ENCODE data around the gene DDX55. TPM values are rescaled to one million over a fixed set of nuclear protein-coding genes. Genes with fewer than 3 reads are reported as not detected.

The DDX55 gene
- total and polyA plus RNA-seq, 2 of the 13 experiments (the other 11 are each of a cell fraction or from before 2014, with no cell fraction given), result 22.2 to 37.0 TPM

GRCh38 chr12:123597100-123597499, 4.8 kb upstream of the DDX55 start:
- H3K4me3 ChIP-seq (replicated peaks in 1 of 3; ENCODE audit: insufficient read depth in 1 of 3, low read depth in 2 of 3, low read length in 3 of 3), result no peak overlapping the region
- no peak for FAIRE-seq
- 95% methylated on average over 3 of the region's 3 CpGs for WGBS (ENCODE audit: low lambda C conversion rate)
- CTCF ChIA-PET (ENCODE audit: low intra/inter-chr PET ratio, low total read pairs), result no interaction called here
- H3K9me3 ChIP-seq (ENCODE audit: low read length), result no peaks in the 10 kb centered on the region
- H2AFZ ChIP-seq (ENCODE audit: low read length), result no peak overlapping the region
- ATAC-seq, result no peak
- DNase-seq (ENCODE audit: low spot score), result no peak
- no peak overlapping the region for H3K4me2 ChIP-seq (ENCODE audit: low read depth, low read length)
- BruUV-seq (replicated peaks), result TSS peak; percentile 67
- H4K20me1 ChIP-seq (ENCODE audit: insufficient read depth, low read length), result peaks cover 21% of the 10 kb centered on the region
- intact Hi-C loops (cut with micrococcal nuclease; ENCODE audit: unreplicated experiment) (no loop called here), in situ Hi-C loops (cut with HindIII; ENCODE audit: extremely low pct_ligation_motif_present, low pct_unique_long_range_greater_than_20kb) (no loop called here)
- H3K4me1 ChIP-seq (ENCODE audit: insufficient read depth, low read length), result peaks cover 54% of the 10 kb centered on the region
- H3K27ac ChIP-seq (ENCODE audit: extremely low read length, insufficient read depth, low read length), result peak overlapping the region; percentile 90
- peaks cover 4 to 39% of the 10 kb centered on the region in 2 experiments for H3K36me3 ChIP-seq (replicated peaks in 1 of 2; ENCODE audit: control insufficient read depth in 1 of 2, insufficient read depth in 2 of 2, low read length in 2 of 2)
- H3K9ac ChIP-seq (ENCODE audit: insufficient read depth, low read depth, low read length), result 0 out of 2 replicates have a peak overlapping the region, but pooled peaks have one; percentile 12
- TF ChIP-seq MAFK (conservative IDR thresholded peaks at IDR 0.05 in 1 of 2, IDR thresholded peaks at IDR 0.05 in 1 of 2; ENCODE audit: low read length in 2 of 2) (peak; percentile 18 to 29; a peak in 2 of 4 replicates), MAFF (IDR thresholded peaks at IDR 0.05; ENCODE audit: low read depth, low read length) (peak; percentile 28; the same call in 1 of the 2 replicates), FOXO1 (CRISPR knock-in tag; IDR thresholded peaks at IDR 0.05) (no peak)
- POLR2A ChIA-PET, result no interaction called here
- H3K79me2 ChIP-seq (ENCODE audit: insufficient read depth, low read length), result peaks cover 40% of the 10 kb centered on the region
- H3K27me3 ChIP-seq (ENCODE audit: control insufficient read depth in 1 of 2, insufficient read depth in 2 of 2, low read length in 2 of 2), result no peaks in the 10 kb centered on the region

GRCh38 chr12:123598522-123598921, 3.4 kb upstream of the DDX55 start:
- ChIA-PET POLR2A (no interaction called here), CTCF (ENCODE audit: low intra/inter-chr PET ratio, low total read pairs) (no interaction called here)

More at GRCh38 chr12:123598522-123598921, 3.4 kb upstream of the DDX55 start:
- intact Hi-C loops (cut with micrococcal nuclease; ENCODE audit: unreplicated experiment) (no loop called here), in situ Hi-C loops (cut with HindIII; ENCODE audit: extremely low pct_ligation_motif_present, low pct_unique_long_range_greater_than_20kb) (no loop called here)
- TF ChIP-seq PRDM4 (CRISPR knock-in tag; IDR thresholded peaks at IDR 0.05; ENCODE audit: borderline replicate concordance) (no peak), POLR2AphosphoS5 (IDR thresholded peaks at IDR 0.05; ENCODE audit: low read depth, low read length) (peak; percentile 14; the same call in 1 of the 2 replicates), POLR2G (IDR thresholded peaks at IDR 0.05; ENCODE audit: low read depth, low read length) (peak; percentile 50; the same call in 1 of the 2 replicates), RBFOX2 (IDR thresholded peaks at IDR 0.05; ENCODE audit: low read depth, low read length) (0 out of 2 replicates have a peak, but pooled peaks have one; percentile 37), ZFP36 (IDR thresholded peaks at IDR 0.05; ENCODE audit: borderline replicate concordance, low read depth, low read length, partially characterized antibody) (no peak), ZNF44 (CRISPR knock-in tag; IDR thresholded peaks at IDR 0.05) (no peak), HIVEP1 (CRISPR knock-in tag; IDR thresholded peaks at IDR 0.05) (no peak), MED1 (CRISPR knock-in tag; IDR thresholded peaks at IDR 0.05) (no peak), JUND (CRISPR knock-in tag; IDR thresholded peaks at IDR 0.05) (no peak)
- no peak overlapping the region for H2AFZ ChIP-seq (ENCODE audit: low read length)
- H3K4me1 ChIP-seq (ENCODE audit: insufficient read depth, low read length), result peaks cover 52% of the 10 kb centered on the region
- no peak overlapping the region for H3K4me3 ChIP-seq (replicated peaks in 1 of 3; ENCODE audit: insufficient read depth in 1 of 3, low read depth in 2 of 3, low read length in 3 of 3)
- H3K27me3 ChIP-seq (ENCODE audit: control insufficient read depth in 1 of 2, insufficient read depth in 2 of 2, low read length in 2 of 2), result no peaks in the 10 kb centered on the region
- no peak overlapping the region for H3K4me2 ChIP-seq (ENCODE audit: low read depth, low read length)
- H3K9me3 ChIP-seq (ENCODE audit: low read length), result no peaks in the 10 kb centered on the region
- H3K79me2 ChIP-seq (ENCODE audit: insufficient read depth, low read length), result peaks cover 40% of the 10 kb centered on the region
- no peak overlapping the region for H3K9ac ChIP-seq (ENCODE audit: insufficient read depth, low read depth, low read length)
- BruUV-seq (replicated peaks), result no TSS peak
- WGBS (ENCODE audit: low lambda C conversion rate), result 98% methylated on average over 3 of the region's 3 CpGs
- DNase-seq (ENCODE audit: low spot score) (no peak), ATAC-seq (no peak), FAIRE-seq (no peak)
- H3K27ac ChIP-seq (ENCODE audit: extremely low read length, insufficient read depth, low read length), result peak overlapping the region; percentile 42
- H3K36me3 ChIP-seq (replicated peaks in 1 of 2; ENCODE audit: control insufficient read depth in 1 of 2, insufficient read depth in 2 of 2, low read length in 2 of 2), result peaks cover 4 to 30% of the 10 kb centered on the region in 2 experiments; a peak in 4 of 5 replicates
- H4K20me1 ChIP-seq (ENCODE audit: insufficient read depth, low read length), result peaks cover 15% of the 10 kb centered on the region

Data from HepG2 (cell line).